GM12891 (cell line): ENCODE data around the gene SLC9C2.

Experiments used
- DNase-seq: peaks from one replicate; pipeline ENCODE4 v3.0.0; 2011; ENCODE audit warnings: low spot score; ENCODE audit not compliant: insufficient read length
- FAIRE-seq: peaks from 2 replicates; lab custom pipeline; 2011; peaks lifted over from hg19 to GRCh38; lab: Jason Lieb, UNC
- PAX5 ChIP-seq: IDR thresholded peaks from 2 replicates; pipeline ENCODE4 v1.6.1; 2011; ENCODE audit warnings: low read length, moderate library complexity, mild to moderate bottlenecking; ENCODE audit not compliant: insufficient read depth, severe bottlenecking
- POLR2A ChIP-seq: IDR thresholded peaks from 2 replicates; pipeline ENCODE4 v1.6.1; 2011; ENCODE audit warnings: low read depth, low read length, control low read depth
- POLR2AphosphoS5 ChIP-seq: IDR thresholded peaks from 2 replicates; pipeline ENCODE4 v1.6.1; 2011; ENCODE audit warnings: low read depth, low read length, control low read depth
- POU2F2 ChIP-seq: IDR thresholded peaks from 2 replicates; pipeline ENCODE4 v1.6.1; 2011; ENCODE audit warnings: low read depth, mild to moderate bottlenecking, control low read depth, low read length, moderate library complexity
- SPI1 ChIP-seq: IDR thresholded peaks from 2 replicates; pipeline ENCODE4 v1.6.1; 2011; ENCODE audit warnings: low read depth, low read length, control low read depth
- TAF1 ChIP-seq: IDR thresholded peaks from 2 replicates; pipeline ENCODE4 v1.6.1; 2011; ENCODE audit warnings: low read depth, low read length, control low read depth

Gene SLC9C2

GRCh38 chr1:173555651-173556305, 47.1 kb downstream of the SLC9C2 start:
- TF ChIP-seq POLR2AphosphoS5: no peak
- TF ChIP-seq POU2F2: no peak
- no peak for TF ChIP-seq PAX5
- no peak for TF ChIP-seq POLR2A
- no peak for TF ChIP-seq TAF1
- no peak for TF ChIP-seq SPI1
- FAIRE-seq (no peak), DNase-seq (no peak)

- FAIRE-seq (no peak), DNase-seq (no peak)
- TF ChIP-seq PAX5 (no peak), POU2F2 (no peak), POLR2AphosphoS5 (no peak), POLR2A (no peak), TAF1 (no peak), SPI1 (no peak)
Measured at GRCh38 chr1:173554541-173555250, 48.2 kb downstream of the SLC9C2 start.

- DNase-seq: no peak
- no peak for TF ChIP-seq PAX5
- TF ChIP-seq POLR2A: no peak
- no peak for TF ChIP-seq TAF1
- TF ChIP-seq POLR2AphosphoS5: no peak
- FAIRE-seq: no peak
Measured at GRCh38 chr1:173554089-173554488, 48.8 kb downstream of the SLC9C2 start.

GRCh38 chr1:173553312-173553711, 49.6 kb downstream of the SLC9C2 start:
- no peak for DNase-seq
- TF ChIP-seq TAF1 (no peak), SPI1 (no peak), POLR2AphosphoS5 (no peak)
- FAIRE-seq: no peak

- no peak for TF ChIP-seq POLR2A
- no peak for TF ChIP-seq SPI1
- TF ChIP-seq PAX5: no peak
- DNase-seq (no peak), FAIRE-seq (no peak)
Measured at GRCh38 chr1:173551699-173552098, 51.2 kb downstream of the SLC9C2 start.

- DNase-seq (no peak), FAIRE-seq (no peak)
- TF ChIP-seq SPI1 (no peak), POU2F2 (no peak), POLR2A (no peak), PAX5 (no peak), POLR2AphosphoS5 (no peak), TAF1 (no peak)
Measured at GRCh38 chr1:173549813-173550212, 53.1 kb downstream of the SLC9C2 start.

GRCh38 chr1:173545688-173546087, 57.2 kb downstream of the SLC9C2 start:
- TF ChIP-seq PAX5: no peak
- TF ChIP-seq POU2F2: no peak
- no peak for TF ChIP-seq TAF1
- no peak for TF ChIP-seq SPI1
- no peak for TF ChIP-seq POLR2AphosphoS5
- no peak for TF ChIP-seq POLR2A
- FAIRE-seq: no peak

DNA sequence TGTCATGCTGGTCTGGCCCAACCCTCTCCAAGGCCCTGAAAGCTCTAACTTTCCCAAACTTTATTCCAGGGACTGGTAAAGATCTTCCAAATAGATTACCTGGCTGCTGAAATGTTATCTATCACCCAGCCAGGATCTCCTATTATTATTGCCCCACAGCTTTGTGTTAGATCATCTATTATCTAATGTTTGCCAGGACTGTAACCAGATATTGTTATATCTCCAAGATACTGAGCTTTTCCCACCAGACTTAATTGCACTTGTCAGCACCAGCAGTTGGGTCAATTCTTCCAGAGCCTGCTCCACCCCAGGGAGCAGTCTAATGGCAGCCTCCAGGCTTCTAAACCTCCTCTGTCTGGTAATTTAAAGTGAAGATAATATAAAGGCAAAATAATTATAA, 66.6 kb downstream of the SLC9C2 start:
- FAIRE-seq (no peak), DNase-seq (no peak)
- TF ChIP-seq POU2F2 (no peak), POLR2AphosphoS5 (no peak), TAF1 (no peak), PAX5 (no peak), SPI1 (no peak), POLR2A (no peak)

More at GRCh38 chr1:173545688-173546087, 57.2 kb downstream of the SLC9C2 start:
- DNase-seq: no peak

GRCh38 chr1:173532237-173532636, 70.6 kb downstream of the SLC9C2 start:
- no peak for TF ChIP-seq SPI1
- no peak for TF ChIP-seq POU2F2
- TF ChIP-seq POLR2AphosphoS5: no peak
- TF ChIP-seq PAX5: no peak
- no peak for TF ChIP-seq TAF1
- no peak for TF ChIP-seq POLR2A
- FAIRE-seq: no peak
- no peak for DNase-seq
